ENCODE results near the gene KRTCAP2. TPM values are rescaled to one million over a fixed set of nuclear protein-coding genes. Genes with fewer than 3 reads are reported as not detected.

KRTCAP2 gene
- total and polyA plus RNA-seq, 5 donors from 2014 or later: 122 to 537 (median 498) TPM

- peaks cover 9% of the 10 kb centered on the region for H3K27me3 ChIP-seq (ENCODE audit: control insufficient read depth, insufficient read depth, low read length)
Observed at GRCh38 chr1:155127105-155127966, 45.8 kb downstream of the KRTCAP2 start, which contains the start of gene EFNA1. Gene EFNA1 (plus strand): TSS chr1:155127876. CDS start chr1:155127978, 102 bp downstream.

GRCh38 chr1:155126556-155127104 is 46.5 kb downstream of the KRTCAP2 start:
- peaks cover 9% of the 10 kb centered on the region for H3K27me3 ChIP-seq (ENCODE audit: control insufficient read depth, insufficient read depth, low read length)
- H3K27ac ChIP-seq (ENCODE audit: insufficient read depth, low read length, poor library complexity, severe bottlenecking): no peak overlapping the region
- Mint-ChIP-seq H3K27ac (peak overlapping the region in 2 of 3 donors; percentile 23 to 49), H3K4me3 (peak overlapping the region; percentile 75 to 94 (median 87)), H3K27me3 (peaks cover 68% of the 10 kb centered on the region), H3K9me3 (no peaks in the 10 kb centered on the region), H3K4me1 (peaks cover 0 to 41% (median 18%) of the 10 kb centered on the region in 4 donors), H3K36me3 (no peaks in the 10 kb centered on the region)
- H3K36me3 ChIP-seq (ENCODE audit: control insufficient read depth, insufficient read depth, low read length): no peaks in the 10 kb centered on the region
- no peaks in the 10 kb centered on the region for H3K9me3 ChIP-seq (ENCODE audit: control insufficient read depth in 2 of 2, low read length in 2 of 2)
- peak overlapping the region; percentile 50 for H3K4me3 ChIP-seq (ENCODE audit: low read depth, low read length)
- ATAC-seq (ENCODE audit: low read depth in 2 of 2) (peak; percentile 60 to 63), DNase-seq (peak in 2 of 3 donors; percentile 40 to 61)
- peaks cover 35% of the 10 kb centered on the region for H3K4me1 ChIP-seq (ENCODE audit: control insufficient read depth, insufficient read depth, low read length, poor library complexity, severe bottlenecking)

More at GRCh38 chr1:155127105-155127966, 45.8 kb downstream of the KRTCAP2 start, which contains the start of gene EFNA1:
- ATAC-seq (ENCODE audit: low read depth in 2 of 2) (peak; percentile 31 to 37), DNase-seq (peak in 2 of 3 donors; percentile 33 to 36)
- H3K9me3 ChIP-seq (ENCODE audit: control insufficient read depth in 2 of 2, low read length in 2 of 2): no peaks in the 10 kb centered on the region
- peaks cover 64% of the 10 kb centered on the region for H3K27me3 Mint-ChIP-seq
- H3K36me3 Mint-ChIP-seq: peaks cover 3% of the 10 kb centered on the region
- peaks cover 35% of the 10 kb centered on the region for H3K4me1 ChIP-seq (ENCODE audit: control insufficient read depth, insufficient read depth, low read length, poor library complexity, severe bottlenecking)
- H3K9me3 Mint-ChIP-seq: no peaks in the 10 kb centered on the region
- peaks cover 0 to 44% (median 18%) of the 10 kb centered on the region in 4 donors for H3K4me1 Mint-ChIP-seq
- no peaks in the 10 kb centered on the region for H3K36me3 ChIP-seq (ENCODE audit: control insufficient read depth, insufficient read depth, low read length)
- no peak within 1 kb of the TSS for H3K27ac ChIP-seq (ENCODE audit: insufficient read depth, low read length, poor library complexity, severe bottlenecking)
- H3K4me3 Mint-ChIP-seq: peak within 1 kb of the TSS; percentile 75 to 94 (median 88)
- peak within 1 kb of the TSS; percentile 21 to 88 (median 84) for H3K27ac Mint-ChIP-seq
- peak within 1 kb of the TSS; percentile 50 for H3K4me3 ChIP-seq (ENCODE audit: low read depth, low read length)

- Histone ChIP-seq H3K4me1 (ENCODE audit: control insufficient read depth, insufficient read depth, low read length, poor library complexity, severe bottlenecking) (peaks cover 35% of the 10 kb centered on the region), H3K9me3 (ENCODE audit: control insufficient read depth in 2 of 2, low read length in 2 of 2) (no peaks in the 10 kb centered on the region), H3K27ac (ENCODE audit: insufficient read depth, low read length, poor library complexity, severe bottlenecking) (no peak overlapping the region), H3K27me3 (ENCODE audit: control insufficient read depth, insufficient read depth, low read length) (peaks cover 9% of the 10 kb centered on the region), H3K4me3 (ENCODE audit: low read depth, low read length) (no peak overlapping the region), H3K36me3 (ENCODE audit: control insufficient read depth, insufficient read depth, low read length) (no peaks in the 10 kb centered on the region)
- no peaks in the 10 kb centered on the region for H3K36me3 Mint-ChIP-seq
- no peaks in the 10 kb centered on the region for H3K9me3 Mint-ChIP-seq
- DNase-seq (no peak), ATAC-seq (ENCODE audit: low read depth in 2 of 2) (no peak)
- H3K27me3 Mint-ChIP-seq: peaks cover 70% of the 10 kb centered on the region
- peak overlapping the region in 2 of 4 donors; percentile 21 to 78 for H3K4me3 Mint-ChIP-seq
- H3K4me1 Mint-ChIP-seq: peaks cover 0 to 41% (median 18%) of the 10 kb centered on the region in 4 donors
- no peak overlapping the region for H3K27ac Mint-ChIP-seq
Observed at GRCh38 chr1:155125946-155126555, 47.1 kb downstream of the KRTCAP2 start.

GRCh38 chr1:155125511-155125945 is 47.6 kb downstream of the KRTCAP2 start:
- H3K4me3 ChIP-seq (ENCODE audit: low read depth, low read length): no peak overlapping the region
- no peak for ATAC-seq (ENCODE audit: low read depth in 2 of 2)
- H3K9me3 ChIP-seq (ENCODE audit: control insufficient read depth in 2 of 2, low read length in 2 of 2): no peaks in the 10 kb centered on the region
- Mint-ChIP-seq H3K4me3 (peak overlapping the region in 2 of 4 donors; percentile 21 to 78), H3K27me3 (peaks cover 64% of the 10 kb centered on the region), H3K36me3 (no peaks in the 10 kb centered on the region), H3K4me1 (peaks cover 0 to 36% (median 14%) of the 10 kb centered on the region in 4 donors), H3K9me3 (no peaks in the 10 kb centered on the region), H3K27ac (no peak overlapping the region)
- H3K4me1 ChIP-seq (ENCODE audit: control insufficient read depth, insufficient read depth, low read length, poor library complexity, severe bottlenecking): peaks cover 35% of the 10 kb centered on the region
- DNase-seq: no peak
- peaks cover 9% of the 10 kb centered on the region for H3K27me3 ChIP-seq (ENCODE audit: control insufficient read depth, insufficient read depth, low read length)
- no peaks in the 10 kb centered on the region for H3K36me3 ChIP-seq (ENCODE audit: control insufficient read depth, insufficient read depth, low read length)
- H3K27ac ChIP-seq (ENCODE audit: insufficient read depth, low read length, poor library complexity, severe bottlenecking): no peak overlapping the region

GRCh38 chr1:155124503-155125463 is 48.3 kb downstream of the KRTCAP2 start:
- Mint-ChIP-seq H3K4me1 (peaks cover 0 to 30% (median 12%) of the 10 kb centered on the region in 4 donors), H3K27ac (peak overlapping the region in 1 of 3 donors; percentile 7), H3K27me3 (peaks cover 64% of the 10 kb centered on the region), H3K9me3 (no peaks in the 10 kb centered on the region), H3K36me3 (no peaks in the 10 kb centered on the region), H3K4me3 (peak overlapping the region in 1 of 4 donors; percentile 78)
- Histone ChIP-seq H3K4me1 (ENCODE audit: control insufficient read depth, insufficient read depth, low read length, poor library complexity, severe bottlenecking) (peaks cover 34% of the 10 kb centered on the region), H3K4me3 (ENCODE audit: low read depth, low read length) (no peak overlapping the region), H3K27me3 (ENCODE audit: control insufficient read depth, insufficient read depth, low read length) (peaks cover 9% of the 10 kb centered on the region), H3K27ac (ENCODE audit: insufficient read depth, low read length, poor library complexity, severe bottlenecking) (no peak overlapping the region), H3K9me3 (ENCODE audit: control insufficient read depth in 2 of 2, low read length in 2 of 2) (no peaks in the 10 kb centered on the region), H3K36me3 (ENCODE audit: control insufficient read depth, insufficient read depth, low read length) (no peaks in the 10 kb centered on the region)
- DNase-seq (no peak), ATAC-seq (ENCODE audit: low read depth in 2 of 2) (no peak)

GRCh38 chr1:155123801-155124200 is 49.3 kb downstream of the KRTCAP2 start:
- peaks cover 57% of the 10 kb centered on the region for H3K27me3 Mint-ChIP-seq
- peaks cover 25% of the 10 kb centered on the region for H3K4me1 ChIP-seq (ENCODE audit: control insufficient read depth, insufficient read depth, low read length, poor library complexity, severe bottlenecking)
- peaks cover 0 to 20% (median 12%) of the 10 kb centered on the region in 4 donors for H3K4me1 Mint-ChIP-seq

More at GRCh38 chr1:155123801-155124200, 49.3 kb downstream of the KRTCAP2 start:
- H3K9me3 ChIP-seq (ENCODE audit: control insufficient read depth in 2 of 2, low read length in 2 of 2): no peaks in the 10 kb centered on the region
- no peak overlapping the region for H3K4me3 Mint-ChIP-seq
- no peak overlapping the region for H3K27ac ChIP-seq (ENCODE audit: insufficient read depth, low read length, poor library complexity, severe bottlenecking)
- DNase-seq: no peak
- no peak overlapping the region for H3K27ac Mint-ChIP-seq
- H3K36me3 ChIP-seq (ENCODE audit: control insufficient read depth, insufficient read depth, low read length): no peaks in the 10 kb centered on the region
- H3K9me3 Mint-ChIP-seq: no peaks in the 10 kb centered on the region
- no peaks in the 10 kb centered on the region for H3K36me3 Mint-ChIP-seq
- no peak overlapping the region for H3K4me3 ChIP-seq (ENCODE audit: low read depth, low read length)
- no peak for ATAC-seq (ENCODE audit: low read depth in 2 of 2)
- peaks cover 9% of the 10 kb centered on the region for H3K27me3 ChIP-seq (ENCODE audit: control insufficient read depth, insufficient read depth, low read length)
